Measurements from ENCODE around the gene TIGD3.

DNA sequence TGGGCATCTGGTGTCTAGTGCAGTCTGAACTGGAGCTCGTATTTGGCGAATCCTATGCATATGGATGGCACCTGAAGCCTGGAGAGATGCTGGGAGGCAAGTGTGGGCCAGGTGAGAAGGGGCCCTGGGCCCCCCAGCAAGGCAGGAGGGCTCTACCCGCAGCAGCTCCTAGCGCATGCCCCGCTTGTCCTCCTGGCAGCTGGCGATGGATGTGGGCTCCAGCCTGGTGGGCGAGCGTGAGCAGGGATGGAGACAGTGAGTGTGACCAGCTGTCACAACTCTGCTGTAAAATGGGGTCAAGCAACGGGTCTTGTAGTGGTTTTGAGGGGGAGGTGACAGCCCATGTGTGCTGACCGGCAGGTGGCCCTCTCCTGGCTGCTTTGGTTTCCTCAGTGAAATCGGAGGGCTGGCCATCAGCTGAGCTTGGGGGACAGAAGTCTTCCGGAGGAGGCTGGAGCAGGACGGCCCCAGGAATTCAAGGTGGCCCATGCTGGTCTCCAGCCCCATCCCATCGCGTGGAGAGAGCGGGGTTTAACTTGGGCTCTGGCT is 43.9 kb downstream of the TIGD3 start:
- TF ChIP-seq CEBPB (IDR thresholded peaks at IDR 0.05) = no peak
- TF ChIP-seq, protein P1, sequence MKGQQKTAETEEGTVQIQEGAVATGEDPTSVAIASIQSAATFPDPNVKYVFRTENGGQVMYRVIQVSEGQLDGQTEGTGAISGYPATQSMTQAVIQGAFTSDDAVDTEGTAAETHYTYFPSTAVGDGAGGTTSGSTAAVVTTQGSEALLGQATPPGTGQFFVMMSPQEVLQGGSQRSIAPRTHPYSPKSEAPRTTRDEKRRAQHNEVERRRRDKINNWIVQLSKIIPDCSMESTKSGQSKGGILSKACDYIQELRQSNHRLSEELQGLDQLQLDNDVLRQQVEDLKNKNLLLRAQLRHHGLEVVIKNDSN (IDR thresholded peaks at IDR 0.05) = no peak
- TF ChIP-seq, protein P2, sequence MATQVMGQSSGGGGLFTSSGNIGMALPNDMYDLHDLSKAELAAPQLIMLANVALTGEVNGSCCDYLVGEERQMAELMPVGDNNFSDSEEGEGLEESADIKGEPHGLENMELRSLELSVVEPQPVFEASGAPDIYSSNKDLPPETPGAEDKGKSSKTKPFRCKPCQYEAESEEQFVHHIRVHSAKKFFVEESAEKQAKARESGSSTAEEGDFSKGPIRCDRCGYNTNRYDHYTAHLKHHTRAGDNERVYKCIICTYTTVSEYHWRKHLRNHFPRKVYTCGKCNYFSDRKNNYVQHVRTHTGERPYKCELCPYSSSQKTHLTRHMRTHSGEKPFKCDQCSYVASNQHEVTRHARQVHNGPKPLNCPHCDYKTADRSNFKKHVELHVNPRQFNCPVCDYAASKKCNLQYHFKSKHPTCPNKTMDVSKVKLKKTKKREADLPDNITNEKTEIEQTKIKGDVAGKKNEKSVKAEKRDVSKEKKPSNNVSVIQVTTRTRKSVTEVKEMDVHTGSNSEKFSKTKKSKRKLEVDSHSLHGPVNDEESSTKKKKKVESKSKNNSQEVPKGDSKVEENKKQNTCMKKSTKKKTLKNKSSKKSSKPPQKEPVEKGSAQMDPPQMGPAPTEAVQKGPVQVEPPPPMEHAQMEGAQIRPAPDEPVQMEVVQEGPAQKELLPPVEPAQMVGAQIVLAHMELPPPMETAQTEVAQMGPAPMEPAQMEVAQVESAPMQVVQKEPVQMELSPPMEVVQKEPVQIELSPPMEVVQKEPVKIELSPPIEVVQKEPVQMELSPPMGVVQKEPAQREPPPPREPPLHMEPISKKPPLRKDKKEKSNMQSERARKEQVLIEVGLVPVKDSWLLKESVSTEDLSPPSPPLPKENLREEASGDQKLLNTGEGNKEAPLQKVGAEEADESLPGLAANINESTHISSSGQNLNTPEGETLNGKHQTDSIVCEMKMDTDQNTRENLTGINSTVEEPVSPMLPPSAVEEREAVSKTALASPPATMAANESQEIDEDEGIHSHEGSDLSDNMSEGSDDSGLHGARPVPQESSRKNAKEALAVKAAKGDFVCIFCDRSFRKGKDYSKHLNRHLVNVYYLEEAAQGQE (IDR thresholded peaks at IDR 0.05; ENCODE audit: low read depth) = no peak
- no peak for TF ChIP-seq YY1 (IDR thresholded peaks at IDR 0.05; ENCODE audit: low read depth)
- no peak for TF ChIP-seq FOXM1 (IDR thresholded peaks at IDR 0.05; ENCODE audit: borderline replicate concordance, low read depth)
